Measurements from ENCODE around the gene NBEA. TPM values are rescaled to one million over a fixed set of nuclear protein-coding genes. Genes with fewer than 3 reads are reported as not detected.
"Not testable (repeated sequence)": the region's sequence is repeated elsewhere in the genome, so short reads cannot be mapped to it uniquely, and the experiment has no call there.

The NBEA gene
- total RNA-seq, 2 donors from 2014 or later, result 12.2 to 20.8 TPM

GRCh38 chr13:34943436-34944273 is 1.6 kb downstream of the NBEA start:
- no peak for ATAC-seq
- intact Hi-C loops (cut with DNase I), result no loop called here
- DNase-seq, result no peak

- intact Hi-C loops (cut with DNase I), result no loop called here
- DNase-seq, result no peak
- ATAC-seq, result no peak
Observed at GRCh38 chr13:34944274-34944634, 2.2 kb downstream of the NBEA start.

- DNase-seq, result no peak
- intact Hi-C loops (cut with DNase I), result no loop called here
- ATAC-seq, result no peak
Observed at GRCh38 chr13:34944751-34945150, 2.7 kb downstream of the NBEA start.

GRCh38 chr13:34951528-34951927 is 9.5 kb downstream of the NBEA start:
- no peak for ATAC-seq
- intact Hi-C loops (cut with DNase I), result no loop called here

GRCh38 chr13:34959489-34959888 is 17.4 kb downstream of the NBEA start:
- ATAC-seq (no peak), DNase-seq (no peak)
- intact Hi-C loops (cut with DNase I), result no loop called here

More at GRCh38 chr13:34951528-34951927, 9.5 kb downstream of the NBEA start:
- DNase-seq, result no peak

GRCh38 chr13:34964558-34964957 is 22.5 kb downstream of the NBEA start:
- DNase-seq (no peak), ATAC-seq (no peak)
- intact Hi-C loops (cut with DNase I), result no loop called here

- no peak for ATAC-seq
- intact Hi-C loops (cut with DNase I), result no loop called here
Observed at GRCh38 chr13:34967851-34968562, 25.9 kb downstream of the NBEA start.

GRCh38 chr13:34969539-34969938 is 27.5 kb downstream of the NBEA start:
- DNase-seq; ATAC-seq; intact Hi-C loops (cut with DNase I): not testable (repeated sequence)

More at GRCh38 chr13:34967851-34968562, 25.9 kb downstream of the NBEA start:
- DNase-seq, result no peak

- ATAC-seq, result no peak
- intact Hi-C loops (cut with DNase I), result no loop called here
- no peak for DNase-seq
Observed at GRCh38 chr13:34970961-34971360, 28.9 kb downstream of the NBEA start.

GRCh38 chr13:34971473-34971872 is 29.4 kb downstream of the NBEA start:
- intact Hi-C loops (cut with DNase I), result no loop called here
- ATAC-seq (no peak), DNase-seq (no peak)

GRCh38 chr13:34985199-34985598 is 43.1 kb downstream of the NBEA start:
- intact Hi-C loops (cut with DNase I); DNase-seq; ATAC-seq: not testable (repeated sequence)

- intact Hi-C loops (cut with DNase I), result no loop called here
- no peak for DNase-seq
- no peak for ATAC-seq
Observed at GRCh38 chr13:34988330-34988791, 46.3 kb downstream of the NBEA start.

GRCh38 chr13:34990399-34991214 is 48.5 kb downstream of the NBEA start:
- no peak for ATAC-seq
- intact Hi-C loops (cut with DNase I), result no loop called here
- no peak for DNase-seq

- no peak for DNase-seq
- intact Hi-C loops (cut with DNase I), result no loop called here
- ATAC-seq, result no peak
Observed at GRCh38 chr13:34993470-34993869, 51.4 kb downstream of the NBEA start.

- intact Hi-C loops (cut with DNase I); DNase-seq; ATAC-seq: not testable (repeated sequence)
Observed at GRCh38 chr13:35003734-35004133, 61.7 kb downstream of the NBEA start.

GRCh38 chr13:35005051-35005450 is 63.0 kb downstream of the NBEA start:
- ATAC-seq (no peak), DNase-seq (no peak)
- intact Hi-C loops (cut with DNase I), result no loop called here

- intact Hi-C loops (cut with DNase I), result no loop called here
- DNase-seq (no peak), ATAC-seq (no peak)
Observed at GRCh38 chr13:35014606-35015213, 72.6 kb downstream of the NBEA start.

GRCh38 chr13:35016362-35017112 is 74.5 kb downstream of the NBEA start:
- intact Hi-C loops (cut with DNase I), result no loop called here
- ATAC-seq (no peak), DNase-seq (no peak)

All from left cardiac atrium (tissue), 4 donors.